Heart left ventricle (tissue), 16 donors: ENCODE results near the gene KRT12. TPM values are rescaled to one million over a fixed set of nuclear protein-coding genes. Genes with fewer than 3 reads are reported as not detected.

ENCODE experiments used
- ATAC-seq, 4 donors: fragments of 200-7000 bp; cut with Tn5 transposase; one replicate each; pipeline ENCODE4 v1.9.1; 2020 to 2022; ENCODE audit warnings: moderate library complexity in 4 of 4, mild to moderate bottlenecking in 3 of 4, moderate number of reproducible peaks in 1 of 4
- DNase-seq, 5 donors: peaks; one replicate each; pipeline ENCODE4 v3.0.0-alpha.2; 2020
- H3K27ac ChIP-seq, 12 donors: fragments of 200-600 bp; sonication (generic) in 4 of 12; one replicate each; pipeline versions ENCODE4 v1.5.0 to v1.8.0; 2016 to 2022; ENCODE audit warnings: mild to moderate bottlenecking in 2 of 12
- H3K27me3 ChIP-seq, 9 donors: fragments of 200-600 bp; sonication (generic) in 2 of 9; one replicate each; pipeline versions ENCODE4 v1.5.1 to v1.8.0; 2016 to 2022; ENCODE audit warnings: mild to moderate bottlenecking in 3 of 9
- H3K36me3 ChIP-seq, 9 donors: fragments of 200-600 bp; sonication (generic) in 2 of 9; one replicate each; pipeline versions ENCODE4 v1.5.0 to v1.8.0; 2018 to 2022; ENCODE audit warnings: mild to moderate bottlenecking in 2 of 9
- H3K4me1 ChIP-seq, 12 donors: fragments of 200-600 bp; sonication (generic) in 4 of 12; one replicate each; pipeline versions ENCODE4 v1.5.0 to v1.8.0; 2016 to 2022; ENCODE audit warnings: mild to moderate bottlenecking in 3 of 12
- H3K4me3 ChIP-seq, 12 donors: fragments of 200-600 bp; sonication (generic) in 4 of 12; one replicate each; pipeline versions ENCODE4 v1.5.0 to v1.8.0; 2017 to 2022; ENCODE audit warnings: mild to moderate bottlenecking in 9 of 12, moderate library complexity in 4 of 12
- H3K9me3 ChIP-seq, 12 donors: fragments of 200-600 bp; sonication (generic) in 4 of 12; one replicate each; pipeline versions ENCODE4 v1.5.0 to v1.8.0; 2016 to 2022; ENCODE audit warnings: mild to moderate bottlenecking in 1 of 12
- POLR2A ChIP-seq, 2 donors: fragments of 450-650 bp; IDR thresholded peaks; one replicate each; pipeline ENCODE4 v1.6.1; 2017; ENCODE audit warnings: antibody characterized with exemption in 2 of 2, mild to moderate bottlenecking in 2 of 2, moderate library complexity in 2 of 2
- WGBS, 4 donors: extraction: QIAGEN DNeasy Blood & Tissue Kit in 2 of 4; methylation state at CpG; one replicate each; pipeline versions ENCODE4 v1.1.5 to v1.1.7; 2013 to 2018; 5-methylcytosine and 5-hydroxymethylcytosine counted together
- intact Hi-C, 10 donors: fragments of 100-400 bp; cut with DNase I; formaldehyde crosslinking; loops; one replicate each; pipeline versions ENCODE4 v1.11.1 to v1.14.2; 2022
- polyA plus RNA-seq, 2 donors: library from polyadenylated mRNA; stranded (reverse); fragments of 200-250 nt; gene quantifications; one replicate each; pipeline ENCODE4 v1.2.3, GENCODE V29; 2013
- total RNA-seq, 9 donors: library from RNA; depleted of rRNA in 2 of 9; stranded (reverse); fragments of >200 nt in 2 of 9; fragmentation: NEBNext Ultra II Directional in 3 of 9; extraction: Animal tissue kit (Norgen Biotek cat#: 25700) in 3 of 9; gene quantifications; one replicate each; pipeline versions ENCODE4 v1.1.0 to v1.2.4, GENCODE V29; 2016 to 2023
- TF ChIP-seq, protein P1 (sequence below), 12 donors: fragments of 200-600 bp; sonication (generic) in 4 of 12; IDR thresholded peaks; one replicate each; pipeline versions ENCODE4 v1.5.0 to v1.8.0; 2018 to 2022; ENCODE audit warnings: antibody characterized with exemption in 12 of 12, mild to moderate bottlenecking in 5 of 12
- donor health status: ischemic (EF 13 %, LVEDD 7.1; RV severe dilation, severe dysfunction).
- donor health status: healthy with polysubstance abuse.
- donor health status: DM: no; HTN: yes; CAD: no.
- donor health status: DM: no; HTN: no; CAD: no.
- donor health status: ischemic (EF 25% LVEDD 6.9; RV normal size, moderate dysfunction).
- donor health status: ischemic (EF 25% LVEDD 5.7; RV mildly dilated, moderate dysfunction).
- donor health status: healthy.
- donor health status: DM: yes; HTN: yes; CAD: no.
- donor health status: ischemic (EF 35%, LVEDD 5.7; RV mildly dilated, moderate dysfunction).
- donor health status: nonischemic (EF 11% LVEDD 7.7; RV severe dilation, severe dysfunction).
- donor health status: DM: yes; HTN: yes; CAD: no.
- donor health status: PGD.
- donor health status: ischemic (EF 29% LVEDD 5.4; RV normal size, mild dysfunction).
- donor health status: nonischemic (EF 23%, LVEDD 6.1; RV moderate dilation, normal function).

The KRT12 gene
- total and polyA plus RNA-seq, 11 donors: not detected

DNA sequence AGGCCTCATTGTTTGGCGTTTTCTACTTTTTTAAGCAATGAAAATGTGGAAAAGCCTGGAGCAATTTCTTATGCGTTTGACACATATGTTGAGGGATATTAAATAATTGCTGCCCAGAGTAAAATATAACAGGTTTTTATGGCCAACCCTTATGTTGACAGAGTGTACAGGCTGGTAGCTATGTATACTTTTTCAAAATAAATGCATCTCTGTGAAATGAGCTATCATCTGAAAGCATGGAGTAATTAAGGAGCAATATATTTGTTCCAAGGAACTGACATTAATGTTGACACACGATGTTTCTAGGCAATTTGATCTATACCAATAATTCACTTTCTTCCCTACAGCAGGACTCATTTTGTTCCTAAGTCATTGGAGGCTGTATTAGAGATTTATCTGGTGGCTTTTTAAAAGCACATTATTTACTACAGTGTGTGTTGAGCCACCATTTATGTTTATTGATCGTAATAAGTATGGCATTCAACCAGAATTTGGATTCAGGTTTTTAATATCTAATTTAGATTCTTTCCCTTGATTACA, 30.0 kb upstream of the KRT12 start:
- no peak overlapping the region for H3K27ac ChIP-seq
- no peaks in the 10 kb centered on the region for H3K9me3 ChIP-seq
- no peaks in the 10 kb centered on the region for H3K36me3 ChIP-seq
- H3K4me1 ChIP-seq: no peaks in the 10 kb centered on the region
- intact Hi-C loops: no loop called here
- ATAC-seq (no peak), DNase-seq (no peak)
- WGBS, 4 donors: 89 to 92% (median 90%) methylated on average over 4 of the region's 4 CpGs
- H3K27me3 ChIP-seq: peaks cover 0 to 23% (median 7%) of the 10 kb centered on the region in 9 donors
- TF ChIP-seq, protein P1, sequence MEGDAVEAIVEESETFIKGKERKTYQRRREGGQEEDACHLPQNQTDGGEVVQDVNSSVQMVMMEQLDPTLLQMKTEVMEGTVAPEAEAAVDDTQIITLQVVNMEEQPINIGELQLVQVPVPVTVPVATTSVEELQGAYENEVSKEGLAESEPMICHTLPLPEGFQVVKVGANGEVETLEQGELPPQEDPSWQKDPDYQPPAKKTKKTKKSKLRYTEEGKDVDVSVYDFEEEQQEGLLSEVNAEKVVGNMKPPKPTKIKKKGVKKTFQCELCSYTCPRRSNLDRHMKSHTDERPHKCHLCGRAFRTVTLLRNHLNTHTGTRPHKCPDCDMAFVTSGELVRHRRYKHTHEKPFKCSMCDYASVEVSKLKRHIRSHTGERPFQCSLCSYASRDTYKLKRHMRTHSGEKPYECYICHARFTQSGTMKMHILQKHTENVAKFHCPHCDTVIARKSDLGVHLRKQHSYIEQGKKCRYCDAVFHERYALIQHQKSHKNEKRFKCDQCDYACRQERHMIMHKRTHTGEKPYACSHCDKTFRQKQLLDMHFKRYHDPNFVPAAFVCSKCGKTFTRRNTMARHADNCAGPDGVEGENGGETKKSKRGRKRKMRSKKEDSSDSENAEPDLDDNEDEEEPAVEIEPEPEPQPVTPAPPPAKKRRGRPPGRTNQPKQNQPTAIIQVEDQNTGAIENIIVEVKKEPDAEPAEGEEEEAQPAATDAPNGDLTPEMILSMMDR (IDR thresholded peaks at IDR 0.05): no peak
- no peak for TF ChIP-seq POLR2A (IDR thresholded peaks at IDR 0.05)
- H3K4me3 ChIP-seq: no peak overlapping the region

DNA sequence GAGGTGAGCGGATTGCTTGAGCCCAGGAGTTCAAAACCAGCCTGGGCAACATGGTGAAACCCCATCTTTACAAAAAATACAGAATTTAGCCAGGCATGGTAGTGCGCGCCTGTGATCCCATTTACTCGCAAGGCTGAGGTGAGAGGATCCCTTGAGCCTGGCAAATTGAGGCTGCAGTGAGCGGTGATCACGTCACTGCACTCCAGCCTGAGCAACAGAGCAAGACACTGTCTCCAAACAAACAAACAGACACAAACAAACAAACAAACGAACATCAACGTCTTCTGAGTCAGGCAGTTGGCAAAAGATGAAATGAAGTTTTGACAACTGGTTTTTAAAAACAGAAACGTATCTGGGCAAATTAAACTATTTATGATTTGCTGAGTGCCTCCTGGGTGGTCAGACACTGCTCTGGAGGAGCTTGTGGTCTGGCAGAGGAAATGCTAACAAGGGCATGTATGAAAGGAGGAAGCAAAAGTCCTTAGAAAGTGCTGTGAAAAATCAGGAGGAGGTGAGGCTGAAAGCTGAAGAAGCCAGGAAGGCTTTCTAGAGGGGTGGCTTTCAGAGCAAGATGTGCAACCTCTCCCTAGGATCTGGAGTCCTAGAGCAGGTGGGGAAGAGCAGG, 28.2 kb upstream of the KRT12 start:
- no peak for ATAC-seq
- peaks cover 0 to 20% (median 10%) of the 10 kb centered on the region in 9 donors for H3K27me3 ChIP-seq
- no peak overlapping the region for H3K27ac ChIP-seq
- no peak overlapping the region for H3K4me3 ChIP-seq
- TF ChIP-seq, protein P1 (IDR thresholded peaks at IDR 0.05): no peak
- no peak for TF ChIP-seq POLR2A (IDR thresholded peaks at IDR 0.05)
- no peak for DNase-seq
- WGBS, 4 donors: 76 to 80% (median 77%) methylated on average over 9 of the region's 9 CpGs
- intact Hi-C loops: no loop called here
- H3K36me3 ChIP-seq: no peaks in the 10 kb centered on the region
- H3K9me3 ChIP-seq: no peaks in the 10 kb centered on the region
- no peaks in the 10 kb centered on the region for H3K4me1 ChIP-seq

DNA sequence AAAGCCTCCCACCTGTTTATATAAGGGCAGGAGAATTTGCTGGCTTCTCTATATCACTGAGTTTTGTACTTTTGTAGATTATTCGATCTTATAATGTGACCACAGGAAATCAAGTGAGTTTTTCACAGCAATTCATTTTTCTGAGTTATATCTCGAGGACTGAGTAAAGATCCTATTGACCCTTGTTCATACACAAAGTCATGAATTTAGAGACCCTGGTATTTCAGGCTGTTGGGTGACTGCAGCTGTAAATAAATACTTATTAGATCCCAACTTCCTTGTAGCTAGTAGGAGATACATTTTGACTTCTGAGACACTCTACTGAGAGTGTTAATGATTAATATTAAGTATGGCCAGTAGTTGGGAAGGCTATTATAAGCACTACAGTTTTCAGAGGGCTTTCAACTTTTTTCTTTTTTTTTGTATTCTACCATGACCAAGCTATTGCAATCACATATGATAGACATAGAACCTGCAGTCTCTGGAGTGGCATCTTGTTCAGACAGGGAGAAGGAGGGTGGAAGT, 21.2 kb upstream of the KRT12 start:
- no peaks in the 10 kb centered on the region for H3K9me3 ChIP-seq
- DNase-seq (no peak), ATAC-seq (no peak)
- peaks cover 0 to 5% (median 0%) of the 10 kb centered on the region in 12 donors for H3K4me1 ChIP-seq
- H3K4me3 ChIP-seq: no peak overlapping the region
- intact Hi-C loops: no loop called here
- H3K27me3 ChIP-seq: peaks cover 0 to 19% (median 0%) of the 10 kb centered on the region in 9 donors
- no peak overlapping the region for H3K27ac ChIP-seq
- WGBS, 4 donors: 83 to 91% (median 88%) methylated on average over 2 of the region's 2 CpGs
- TF ChIP-seq, protein P1 (IDR thresholded peaks at IDR 0.05): no peak
- TF ChIP-seq POLR2A (IDR thresholded peaks at IDR 0.05): no peak
- no peaks in the 10 kb centered on the region for H3K36me3 ChIP-seq

DNA sequence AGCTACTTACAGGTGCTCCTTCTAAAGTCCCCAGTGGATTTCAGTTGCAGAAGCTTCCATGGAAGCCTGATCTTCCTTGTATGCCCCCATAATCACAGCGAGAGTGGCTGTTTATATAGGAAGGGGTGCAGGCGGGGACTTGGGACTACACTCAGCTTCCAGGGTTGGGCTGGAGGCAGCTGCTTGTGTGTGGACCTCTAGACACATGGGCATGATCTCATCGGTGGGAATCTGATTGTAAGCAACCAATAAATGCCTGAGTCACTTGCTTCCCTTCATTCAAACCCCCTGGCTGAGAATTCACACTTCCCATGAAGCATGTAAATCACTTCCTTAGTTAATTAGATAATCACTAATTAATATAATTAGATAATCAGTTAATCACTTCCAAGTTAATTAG, 19.1 kb upstream of the KRT12 start:
- WGBS, 4 donors: 43 to 63% (median 60%) methylated on average over 3 of the region's 3 CpGs
- DNase-seq (no peak), ATAC-seq (no peak)
- Histone ChIP-seq H3K4me3 (no peak overlapping the region), H3K4me1 (peaks cover 0 to 5% (median 0%) of the 10 kb centered on the region in 12 donors), H3K9me3 (no peaks in the 10 kb centered on the region), H3K27ac (no peak overlapping the region), H3K27me3 (peaks cover 0 to 16% (median 0%) of the 10 kb centered on the region in 9 donors), H3K36me3 (no peaks in the 10 kb centered on the region)
- intact Hi-C loops: no loop called here
- no peak for TF ChIP-seq POLR2A (IDR thresholded peaks at IDR 0.05)
- TF ChIP-seq, protein P1 (IDR thresholded peaks at IDR 0.05): no peak
